Measurements from ENCODE around the gene NFIB.

NFIB gene

GRCh38 chr9:14136646-14137370 lies 177.1 kb downstream of the NFIB start:
- Histone ChIP-seq H3K9ac (ENCODE audit: low read length) (no peak overlapping the region), H2BK120ac (ENCODE audit: low read depth, low read length) (no peak overlapping the region), H2BK5ac (ENCODE audit: low read length) (no peak overlapping the region), H4K8ac (ENCODE audit: low read depth, low read length) (no peak overlapping the region), H3K4ac (ENCODE audit: low read depth, low read length) (no peak overlapping the region), H3K56ac (ENCODE audit: low read length) (no peak overlapping the region), H3K4me2 (ENCODE audit: low read length) (no peak overlapping the region), H3K4me1 (ENCODE audit: control insufficient read depth, low read depth, low read length) (no peaks in the 10 kb centered on the region), H3K36me3 (ENCODE audit: control insufficient read depth, insufficient read depth, low read length) (no peaks in the 10 kb centered on the region), H3K79me1 (ENCODE audit: low read length) (no peaks in the 10 kb centered on the region), H3K4me3 (ENCODE audit: low read length) (no peak overlapping the region), H2BK15ac (replicated peaks; ENCODE audit: low read depth) (no peak overlapping the region), H4K5ac (ENCODE audit: low read length) (no peak overlapping the region), H2AK5ac (ENCODE audit: low read length) (no peak overlapping the region), H3K79me2 (ENCODE audit: control insufficient read depth, insufficient read depth, low read length) (no peaks in the 10 kb centered on the region), H3K18ac (ENCODE audit: low read length) (no peak overlapping the region), H3K27me3 (ENCODE audit: insufficient read depth, low read length, poor library complexity) (no peaks in the 10 kb centered on the region), H3K23ac (ENCODE audit: low read length) (no peak overlapping the region), H3K27ac (ENCODE audit: low read depth, low read length) (no peak overlapping the region)
- no CpG with 5 or more reads among the region's 3 CpGs for WGBS (ENCODE audit: extremely low coverage, insufficient coverage, low lambda C conversion rate)
- DNase-seq: no peak

- Histone ChIP-seq H3K4me2 (ENCODE audit: low read length) (no peak overlapping the region), H2BK15ac (replicated peaks; ENCODE audit: low read depth) (no peak overlapping the region), H3K27me3 (ENCODE audit: insufficient read depth, low read length, poor library complexity) (no peaks in the 10 kb centered on the region)
Observed at GRCh38 chr9:14136047-14136635, 177.8 kb downstream of the NFIB start.

GRCh38 chr9:14135421-14135820 lies 178.5 kb downstream of the NFIB start:
- H3K4me3 ChIP-seq (ENCODE audit: low read length): no peak overlapping the region
- no peaks in the 10 kb centered on the region for H3K27me3 ChIP-seq (ENCODE audit: insufficient read depth, low read length, poor library complexity)
- no peak overlapping the region for H3K9ac ChIP-seq (ENCODE audit: low read length)
- H3K27ac ChIP-seq (ENCODE audit: low read depth, low read length): no peak overlapping the region
- H3K36me3 ChIP-seq (ENCODE audit: control insufficient read depth, insufficient read depth, low read length): no peaks in the 10 kb centered on the region
- no peak overlapping the region for H3K56ac ChIP-seq (ENCODE audit: low read length)
- no peak overlapping the region for H4K5ac ChIP-seq (ENCODE audit: low read length)
- H4K8ac ChIP-seq (ENCODE audit: low read depth, low read length): no peak overlapping the region
- H3K4me1 ChIP-seq (ENCODE audit: control insufficient read depth, low read depth, low read length): no peaks in the 10 kb centered on the region
- no peak overlapping the region for H3K23ac ChIP-seq (ENCODE audit: low read length)
- H2BK15ac ChIP-seq (replicated peaks; ENCODE audit: low read depth): no peak overlapping the region
- no peaks in the 10 kb centered on the region for H3K79me2 ChIP-seq (ENCODE audit: control insufficient read depth, insufficient read depth, low read length)
- no peak overlapping the region for H2BK5ac ChIP-seq (ENCODE audit: low read length)
- no peak overlapping the region for H2BK120ac ChIP-seq (ENCODE audit: low read depth, low read length)
- DNase-seq: no peak
- no peaks in the 10 kb centered on the region for H3K79me1 ChIP-seq (ENCODE audit: low read length)
- H3K4ac ChIP-seq (ENCODE audit: low read depth, low read length): no peak overlapping the region
- H2AK5ac ChIP-seq (ENCODE audit: low read length): no peak overlapping the region
- no CpG with 5 or more reads among the region's 1 CpG for WGBS (ENCODE audit: extremely low coverage, insufficient coverage, low lambda C conversion rate)
- no peak overlapping the region for H3K18ac ChIP-seq (ENCODE audit: low read length)
- H3K4me2 ChIP-seq (ENCODE audit: low read length): no peak overlapping the region

More at GRCh38 chr9:14136047-14136635, 177.8 kb downstream of the NFIB start:
- Histone ChIP-seq H4K5ac (ENCODE audit: low read length) (no peak overlapping the region), H3K23ac (ENCODE audit: low read length) (no peak overlapping the region), H3K9ac (ENCODE audit: low read length) (no peak overlapping the region), H4K8ac (ENCODE audit: low read depth, low read length) (no peak overlapping the region), H3K27ac (ENCODE audit: low read depth, low read length) (no peak overlapping the region), H3K18ac (ENCODE audit: low read length) (no peak overlapping the region), H2AK5ac (ENCODE audit: low read length) (no peak overlapping the region), H3K4me1 (ENCODE audit: control insufficient read depth, low read depth, low read length) (no peaks in the 10 kb centered on the region), H3K79me1 (ENCODE audit: low read length) (no peaks in the 10 kb centered on the region), H3K56ac (ENCODE audit: low read length) (no peak overlapping the region), H3K36me3 (ENCODE audit: control insufficient read depth, insufficient read depth, low read length) (no peaks in the 10 kb centered on the region), H3K4me3 (ENCODE audit: low read length) (no peak overlapping the region), H2BK5ac (ENCODE audit: low read length) (no peak overlapping the region), H3K4ac (ENCODE audit: low read depth, low read length) (no peak overlapping the region), H2BK120ac (ENCODE audit: low read depth, low read length) (no peak overlapping the region), H3K79me2 (ENCODE audit: control insufficient read depth, insufficient read depth, low read length) (no peaks in the 10 kb centered on the region)
- WGBS (ENCODE audit: extremely low coverage, insufficient coverage, low lambda C conversion rate): no CpG with 5 or more reads among the region's 3 CpGs
- no peak for DNase-seq

DNA sequence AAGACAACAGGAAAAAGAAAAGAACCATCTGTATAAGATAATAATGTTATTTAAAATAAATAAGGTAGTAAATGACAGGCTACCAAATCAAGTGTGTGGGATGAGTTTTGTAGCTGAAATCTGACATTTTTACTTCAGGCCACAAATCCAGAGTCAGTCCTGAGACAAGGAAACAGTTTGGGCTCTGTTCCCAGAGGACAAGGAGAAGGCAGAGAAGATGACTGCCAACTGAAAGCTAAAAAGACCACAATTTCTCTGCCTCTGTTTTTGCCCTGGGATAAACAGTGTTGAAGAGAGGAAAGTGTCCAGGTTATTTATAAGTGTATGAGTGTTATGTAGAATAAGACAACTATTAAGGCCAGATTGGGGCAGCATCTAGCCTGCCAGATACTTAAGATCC lies 180.5 kb downstream of the NFIB start:
- no peak overlapping the region for H2AK5ac ChIP-seq (ENCODE audit: low read length)
- no peak overlapping the region for H3K18ac ChIP-seq (ENCODE audit: low read length)
- H3K4me1 ChIP-seq (ENCODE audit: control insufficient read depth, low read depth, low read length): no peaks in the 10 kb centered on the region
- no peak overlapping the region for H4K8ac ChIP-seq (ENCODE audit: low read depth, low read length)
- H3K9ac ChIP-seq (ENCODE audit: low read length): no peak overlapping the region
- no peak overlapping the region for H2BK5ac ChIP-seq (ENCODE audit: low read length)
- no peak overlapping the region for H3K27ac ChIP-seq (ENCODE audit: low read depth, low read length)
- H2BK120ac ChIP-seq (ENCODE audit: low read depth, low read length): no peak overlapping the region
- no peak overlapping the region for H3K4me2 ChIP-seq (ENCODE audit: low read length)
- DNase-seq: no peak
- H3K4me3 ChIP-seq (ENCODE audit: low read length): no peak overlapping the region
- H3K23ac ChIP-seq (ENCODE audit: low read length): no peak overlapping the region
- no peaks in the 10 kb centered on the region for H3K79me1 ChIP-seq (ENCODE audit: low read length)
- H3K56ac ChIP-seq (ENCODE audit: low read length): no peak overlapping the region
- no peaks in the 10 kb centered on the region for H3K36me3 ChIP-seq (ENCODE audit: control insufficient read depth, insufficient read depth, low read length)
- no peaks in the 10 kb centered on the region for H3K27me3 ChIP-seq (ENCODE audit: insufficient read depth, low read length, poor library complexity)
- no peaks in the 10 kb centered on the region for H3K79me2 ChIP-seq (ENCODE audit: control insufficient read depth, insufficient read depth, low read length)
- no peak overlapping the region for H3K4ac ChIP-seq (ENCODE audit: low read depth, low read length)
- H4K5ac ChIP-seq (ENCODE audit: low read length): no peak overlapping the region
- H2BK15ac ChIP-seq (replicated peaks; ENCODE audit: low read depth): no peak overlapping the region

GRCh38 chr9:14132775-14133174 lies 181.2 kb downstream of the NFIB start:
- H3K4me1 ChIP-seq (ENCODE audit: control insufficient read depth, low read depth, low read length): no peaks in the 10 kb centered on the region
- no peak overlapping the region for H3K4me3 ChIP-seq (ENCODE audit: low read length)
- H2BK5ac ChIP-seq (ENCODE audit: low read length): no peak overlapping the region
- no peak overlapping the region for H3K4me2 ChIP-seq (ENCODE audit: low read length)
- no peaks in the 10 kb centered on the region for H3K36me3 ChIP-seq (ENCODE audit: control insufficient read depth, insufficient read depth, low read length)
- H3K79me1 ChIP-seq (ENCODE audit: low read length): no peaks in the 10 kb centered on the region
- no peak overlapping the region for H4K8ac ChIP-seq (ENCODE audit: low read depth, low read length)
- H3K23ac ChIP-seq (ENCODE audit: low read length): no peak overlapping the region
- no peak overlapping the region for H3K56ac ChIP-seq (ENCODE audit: low read length)
- no CpG with 5 or more reads among the region's 2 CpGs for WGBS (ENCODE audit: extremely low coverage, insufficient coverage, low lambda C conversion rate)
- H3K4ac ChIP-seq (ENCODE audit: low read depth, low read length): no peak overlapping the region
- H3K27me3 ChIP-seq (ENCODE audit: insufficient read depth, low read length, poor library complexity): no peaks in the 10 kb centered on the region
- H3K18ac ChIP-seq (ENCODE audit: low read length): no peak overlapping the region
- H4K5ac ChIP-seq (ENCODE audit: low read length): no peak overlapping the region
- no peak overlapping the region for H2BK15ac ChIP-seq (replicated peaks; ENCODE audit: low read depth)
- no peak overlapping the region for H3K27ac ChIP-seq (ENCODE audit: low read depth, low read length)
- H3K79me2 ChIP-seq (ENCODE audit: control insufficient read depth, insufficient read depth, low read length): no peaks in the 10 kb centered on the region
- H2BK120ac ChIP-seq (ENCODE audit: low read depth, low read length): no peak overlapping the region
- no peak overlapping the region for H2AK5ac ChIP-seq (ENCODE audit: low read length)
- DNase-seq: no peak
- H3K9ac ChIP-seq (ENCODE audit: low read length): no peak overlapping the region

All from mesendoderm (in vitro differentiated cells).